MCF 10A (cell line): ENCODE measurements around the gene BBS1. TPM values are rescaled to one million over a fixed set of nuclear protein-coding genes. Genes with fewer than 3 reads are reported as not detected.

Source experiments
- BruUV-seq: library from RNA; stranded (reverse); fragments of 400-500 nt; replicated peaks from 2 replicates; lab custom pipeline; 2021; lab: Mats Ljungman, UMichigan
- CTCF ChIA-PET: fragments of 300-600 bp; sonication (Branson Sonifier 250); formaldehyde crosslinking; extraction: SDS; loops from one replicate; lab custom pipeline; 2021; ENCODE audit warnings: antibody characterized with exemption, inconsistent platforms; lab: Yijun Ruan, JAX
- POLR2A ChIA-PET: fragments of 300-600, 350-650 bp; sonication (Branson Sonifier 250); formaldehyde crosslinking; extraction: SDS; loops from one replicate; lab custom pipeline; 2020; ENCODE audit warnings: antibody characterized with exemption, inconsistent platforms; lab: Yijun Ruan, JAX
- DNase-seq: peaks from one replicate; pipeline ENCODE4 v3.0.0-alpha.2; 2018; ENCODE audit not compliant: unreplicated experiment
- H3K27ac Mint-ChIP-seq: one replicate; pipeline ENCODE4 v1.8.0; 2022; ENCODE audit warnings: mild to moderate bottlenecking, low read depth, mixed read lengths; ENCODE audit not compliant: unreplicated experiment
- H3K27me3 Mint-ChIP-seq: one replicate; pipeline ENCODE4 v1.8.0; 2022; ENCODE audit warnings: mixed read lengths; ENCODE audit not compliant: insufficient read depth, unreplicated experiment
- H3K36me3 Mint-ChIP-seq: one replicate; pipeline ENCODE4 v1.8.0; 2022; ENCODE audit warnings: mild to moderate bottlenecking, moderate library complexity, mixed read lengths; ENCODE audit not compliant: insufficient read depth, unreplicated experiment
- H3K4me1 Mint-ChIP-seq: one replicate; pipeline ENCODE4 v1.8.0; 2022; ENCODE audit warnings: mixed read lengths; ENCODE audit not compliant: insufficient read depth, unreplicated experiment
- H3K4me3 Mint-ChIP-seq: one replicate; pipeline ENCODE4 v1.8.0; 2022; ENCODE audit warnings: mild to moderate bottlenecking, moderate library complexity, mixed read lengths; ENCODE audit not compliant: unreplicated experiment
- H3K9me3 Mint-ChIP-seq: one replicate; pipeline ENCODE4 v1.8.0; 2022; ENCODE audit warnings: mixed read lengths; ENCODE audit not compliant: unreplicated experiment
- intact Hi-C: fragments of 100-400 bp; cut with micrococcal nuclease; formaldehyde crosslinking; loops from 2 replicates; pipeline ENCODE4 v1.14.1; 2022
- total RNA-seq: library from RNA; stranded (reverse); gene quantifications from 2 replicates; pipeline ENCODE4 v1.2.3, GENCODE V29; 2022
- TF ChIP-seq, protein P1 (sequence below): fragments of 200-600 bp; IDR thresholded peaks from one replicate; pipeline ENCODE4 v1.8.0; 2022; ENCODE audit warnings: antibody characterized with exemption, mild to moderate bottlenecking; ENCODE audit not compliant: unreplicated experiment

Gene BBS1
- total RNA-seq, 1 experiment from 2014 or later: 31.7 TPM

DNA sequence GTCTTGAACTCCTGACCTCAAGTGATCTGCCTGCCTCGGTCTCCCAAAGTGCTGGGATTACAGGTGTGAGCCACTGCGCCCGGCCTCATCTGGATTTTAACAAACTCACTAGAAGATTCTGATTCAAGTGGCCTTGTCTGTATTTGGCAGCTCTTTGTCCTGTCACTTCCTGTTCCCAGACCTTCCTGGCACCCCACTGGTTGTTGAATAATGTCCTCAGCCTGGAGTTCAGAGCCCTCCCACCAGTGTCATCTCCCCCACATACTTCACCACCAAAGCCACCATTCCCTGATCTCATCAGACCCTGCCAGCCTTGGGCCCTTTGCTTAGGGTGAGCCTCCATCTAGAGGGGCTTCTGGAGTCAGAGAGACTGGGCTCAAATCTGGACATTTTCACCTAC lies 40.4 kb upstream of the BBS1 start:
- Mint-ChIP-seq H3K36me3 (peaks cover 18% of the 10 kb centered on the region), H3K4me3 (no peak overlapping the region), H3K9me3 (no peaks in the 10 kb centered on the region), H3K4me1 (no peaks in the 10 kb centered on the region), H3K27ac (no peak overlapping the region), H3K27me3 (no peaks in the 10 kb centered on the region)
- POLR2A ChIA-PET: interaction anchor here (1.3 kb wide), 1 partner anchor 31 kb away, joined by 4 read pairs; the partner anchor contains the start of gene MRPL11
- no TSS peak for BruUV-seq
- DNase-seq: no peak
- TF ChIP-seq, protein P1, sequence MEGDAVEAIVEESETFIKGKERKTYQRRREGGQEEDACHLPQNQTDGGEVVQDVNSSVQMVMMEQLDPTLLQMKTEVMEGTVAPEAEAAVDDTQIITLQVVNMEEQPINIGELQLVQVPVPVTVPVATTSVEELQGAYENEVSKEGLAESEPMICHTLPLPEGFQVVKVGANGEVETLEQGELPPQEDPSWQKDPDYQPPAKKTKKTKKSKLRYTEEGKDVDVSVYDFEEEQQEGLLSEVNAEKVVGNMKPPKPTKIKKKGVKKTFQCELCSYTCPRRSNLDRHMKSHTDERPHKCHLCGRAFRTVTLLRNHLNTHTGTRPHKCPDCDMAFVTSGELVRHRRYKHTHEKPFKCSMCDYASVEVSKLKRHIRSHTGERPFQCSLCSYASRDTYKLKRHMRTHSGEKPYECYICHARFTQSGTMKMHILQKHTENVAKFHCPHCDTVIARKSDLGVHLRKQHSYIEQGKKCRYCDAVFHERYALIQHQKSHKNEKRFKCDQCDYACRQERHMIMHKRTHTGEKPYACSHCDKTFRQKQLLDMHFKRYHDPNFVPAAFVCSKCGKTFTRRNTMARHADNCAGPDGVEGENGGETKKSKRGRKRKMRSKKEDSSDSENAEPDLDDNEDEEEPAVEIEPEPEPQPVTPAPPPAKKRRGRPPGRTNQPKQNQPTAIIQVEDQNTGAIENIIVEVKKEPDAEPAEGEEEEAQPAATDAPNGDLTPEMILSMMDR: no peak
- intact Hi-C loops: no loop called here
- CTCF ChIA-PET: interaction anchor here (0.6 to 1.4 kb wide), 2 partner anchors 8 to 673 kb away, joined by 3 to 9 read pairs; no protein-coding TSS in a partner anchor

DNA sequence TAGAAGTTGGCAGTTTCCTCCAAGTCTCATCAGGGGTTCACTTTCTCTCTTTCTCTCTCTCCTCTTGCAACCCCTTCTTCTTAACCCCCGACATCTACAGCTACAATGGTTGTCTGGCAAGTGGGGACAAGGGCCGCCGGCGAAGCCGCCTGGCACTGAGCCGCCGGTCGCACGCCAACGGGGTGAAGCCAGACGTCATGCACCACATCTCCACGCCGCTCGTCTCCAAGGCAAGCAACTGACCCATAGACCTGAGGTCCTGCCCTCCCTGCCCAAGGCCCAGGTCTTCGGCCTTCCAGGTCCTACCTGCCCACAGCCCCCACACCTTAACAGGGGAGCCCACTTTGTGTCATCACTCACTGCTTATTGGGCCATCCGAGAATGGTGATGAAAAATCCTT lies 39.3 kb upstream of the BBS1 start:
- no peaks in the 10 kb centered on the region for H3K27me3 Mint-ChIP-seq
- H3K36me3 Mint-ChIP-seq: peaks cover 18% of the 10 kb centered on the region
- BruUV-seq: no TSS peak
- H3K9me3 Mint-ChIP-seq: no peaks in the 10 kb centered on the region
- ChIA-PET POLR2A (interaction anchor here (0.6 to 1.2 kb wide), 2 partner anchors 9 to 363 kb away, joined by 3 to 5 read pairs; partner anchors contain the start of gene DPP3), CTCF (interaction anchor here (1.0 kb wide), 1 partner anchor 918 kb away, joined by 4 read pairs; no protein-coding TSS in a partner anchor)
- TF ChIP-seq, protein P1: no peak
- no peak overlapping the region for H3K4me3 Mint-ChIP-seq
- DNase-seq: no peak
- no peaks in the 10 kb centered on the region for H3K4me1 Mint-ChIP-seq
- intact Hi-C loops: no loop called here
- no peak overlapping the region for H3K27ac Mint-ChIP-seq

- Mint-ChIP-seq H3K9me3 (no peaks in the 10 kb centered on the region), H3K27ac (no peak overlapping the region), H3K27me3 (no peaks in the 10 kb centered on the region), H3K4me1 (no peaks in the 10 kb centered on the region), H3K36me3 (peaks cover 27% of the 10 kb centered on the region), H3K4me3 (no peak overlapping the region)
- TF ChIP-seq, protein P1: no peak
- BruUV-seq: no TSS peak
- no peak for DNase-seq
- intact Hi-C loops: no loop called here
- ChIA-PET CTCF (interaction anchor here (0.6 to 1.1 kb wide), 4 partner anchors 37 to 917 kb away, joined by 4 to 5 read pairs (median 4); no protein-coding TSS in a partner anchor), POLR2A (interaction anchor here (0.9 kb wide), 2 partner anchors 54 to 145 kb away, joined by 3 read pairs; partner anchors contain the start of gene RBM14)
Observed at GRCh38 chr11:66472054-66472453, 38.4 kb upstream of the BBS1 start.

DNA sequence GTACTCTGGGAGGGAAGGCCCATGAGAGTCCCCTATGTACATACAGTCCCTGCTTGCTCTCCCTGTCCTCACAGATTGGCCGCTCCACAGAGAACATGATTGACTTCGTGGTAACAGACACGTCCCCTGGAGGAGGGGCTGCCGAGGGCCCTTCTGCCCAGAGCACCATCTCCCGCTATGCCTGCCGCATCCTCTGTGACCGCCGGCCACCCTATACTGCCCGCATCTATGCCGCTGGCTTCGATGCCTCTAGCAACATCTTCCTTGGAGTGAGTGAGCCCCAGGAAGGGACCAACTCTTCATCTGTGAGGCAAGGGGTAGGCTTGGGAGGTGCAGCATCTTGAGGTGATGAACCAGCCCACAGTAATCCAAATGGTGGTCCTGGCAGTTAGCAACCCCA lies 37.3 kb upstream of the BBS1 start:
- BruUV-seq: no TSS peak
- Mint-ChIP-seq H3K27me3 (no peaks in the 10 kb centered on the region), H3K9me3 (no peaks in the 10 kb centered on the region), H3K4me1 (peaks cover 8% of the 10 kb centered on the region), H3K4me3 (no peak overlapping the region), H3K36me3 (peaks cover 27% of the 10 kb centered on the region), H3K27ac (no peak overlapping the region)
- TF ChIP-seq, protein P1: no peak
- POLR2A ChIA-PET: interaction anchor here (0.6 kb wide), 2 partner anchors 191 to 275 kb away, joined by 4 to 5 read pairs; no protein-coding TSS in a partner anchor
- CTCF ChIA-PET: no interaction called here
- DNase-seq: no peak
- intact Hi-C loops: no loop called here
